SK-N-SH treated with all-trans-retinoic acid at 6 μM for 48 hours (cell line): ENCODE data around the gene MED31.

ENCODE experiments used
- ATAC-seq: fragments of 200-7000 bp; cut with Tn5 transposase; 3 replicates; pipeline ENCODE4 v1.9.1; 2020; ENCODE audit warnings: mild to moderate bottlenecking, moderate library complexity
- ARNTL ChIP-seq: fragments of 450-650 bp; formaldehyde crosslinking; IDR thresholded peaks from 2 replicates; pipeline ENCODE4 v1.5.0; 2020; ENCODE audit warnings: low read depth, mild to moderate bottlenecking, moderate library complexity, borderline replicate concordance
- CREB5 ChIP-seq: fragments of 250-450 bp; sonication (Bioruptor Pico); IDR thresholded peaks from 2 replicates; pipeline ENCODE4 v1.5.1; 2020; ENCODE audit warnings: low read depth, mild to moderate bottlenecking, moderate library complexity
- CSDC2 ChIP-seq: fragments of 250-450 bp; sonication (Bioruptor Pico); IDR thresholded peaks from 2 replicates; pipeline ENCODE4 v1.5.0; 2020; ENCODE audit warnings: mild to moderate bottlenecking, moderate library complexity
- CSRNP3 ChIP-seq: fragments of 250-450 bp; sonication (Bioruptor Pico); IDR thresholded peaks from 2 replicates; pipeline ENCODE4 v1.5.1; 2021; ENCODE audit warnings: mild to moderate bottlenecking, moderate library complexity
- ESRRG ChIP-seq: fragments of 250-450 bp; sonication (Bioruptor Pico); IDR thresholded peaks from 2 replicates; pipeline ENCODE4 v1.6.1; 2021; ENCODE audit warnings: mild to moderate bottlenecking
- GLIS3 ChIP-seq: fragments of 250-450 bp; sonication (Bioruptor Pico); IDR thresholded peaks from 2 replicates; pipeline ENCODE4 v1.5.0; 2020; ENCODE audit warnings: mild to moderate bottlenecking, moderate library complexity
- PATZ1 ChIP-seq: fragments of 250-450 bp; sonication (Bioruptor Pico); IDR thresholded peaks from 2 replicates; pipeline ENCODE4 v1.8.0; 2020; ENCODE audit warnings: mild to moderate bottlenecking, moderate library complexity, borderline replicate concordance
- PPARA ChIP-seq: fragments of 250-450 bp; sonication (Bioruptor Pico); IDR thresholded peaks from 2 replicates; pipeline ENCODE4 v1.5.0; 2020; ENCODE audit warnings: mild to moderate bottlenecking, borderline replicate concordance
- RARB ChIP-seq: fragments of 250-450 bp; sonication (Bioruptor Pico); IDR thresholded peaks from 2 replicates; pipeline ENCODE4 v1.8.0; 2021; ENCODE audit warnings: mild to moderate bottlenecking, moderate library complexity
- TCF4 ChIP-seq: fragments of 250-450 bp; sonication (Bioruptor Pico); IDR thresholded peaks from 2 replicates; pipeline ENCODE4 v1.8.0; 2021; ENCODE audit warnings: mild to moderate bottlenecking, moderate library complexity, borderline replicate concordance
- TOX ChIP-seq: fragments of 250-450 bp; sonication (Bioruptor Pico); IDR thresholded peaks from 2 replicates; pipeline ENCODE4 v1.8.0; 2021; ENCODE audit warnings: mild to moderate bottlenecking, moderate library complexity, borderline replicate concordance
- TSHZ2 ChIP-seq: fragments of 250-450 bp; sonication (Bioruptor Pico); IDR thresholded peaks from 2 replicates; pipeline ENCODE4 v1.5.0; 2020; ENCODE audit warnings: mild to moderate bottlenecking, moderate library complexity
- ZC3H10 ChIP-seq: fragments of 250-450 bp; sonication (Bioruptor Pico); IDR thresholded peaks from 2 replicates; pipeline ENCODE4 v1.5.1; 2021; ENCODE audit warnings: mild to moderate bottlenecking, moderate library complexity
- ZFP3 ChIP-seq: fragments of 250-450 bp; sonication (Bioruptor Pico); IDR thresholded peaks from 2 replicates; pipeline ENCODE4 v1.5.0; 2020; ENCODE audit warnings: mild to moderate bottlenecking, moderate library complexity
- ZNF70 ChIP-seq: fragments of 450-650 bp; formaldehyde crosslinking; IDR thresholded peaks from 2 replicates; pipeline ENCODE4 v1.5.0; 2020; ENCODE audit warnings: mild to moderate bottlenecking, moderate library complexity

Gene MED31

GRCh38 chr17:6642592-6642991 is 8.8 kb downstream of the MED31 start:
- no peak for TF ChIP-seq CSDC2 (CRISPR knock-in tag)
- TF ChIP-seq ZC3H10 (CRISPR knock-in tag), result no peak
- TF ChIP-seq ZFP3, result no peak
- ATAC-seq, result no peak

- no peak for TF ChIP-seq PPARA
- no peak for TF ChIP-seq ESRRG (CRISPR knock-in tag)
- TF ChIP-seq ARNTL (CRISPR knock-in tag), result no peak
- TF ChIP-seq RARB (CRISPR knock-in tag), result no peak
- no peak for TF ChIP-seq CSRNP3 (CRISPR knock-in tag)
- no peak for TF ChIP-seq TOX (CRISPR knock-in tag)
- peak; percentile 5; the same call in 1 of the 2 replicates for TF ChIP-seq ZFP3
- TF ChIP-seq PATZ1 (CRISPR knock-in tag), result no peak
- TF ChIP-seq, all 23 proteins: peak for 1
- ATAC-seq, result peak; percentile 54
Observed at GRCh38 chr17:6641247-6641863, 10.1 kb downstream of the MED31 start.

GRCh38 chr17:6640536-6641246 is 10.7 kb downstream of the MED31 start, which contains the start of the genes KIAA0753 and TXNDC17:
Gene KIAA0753 (minus strand): TSS chr17:6640711. CDS start chr17:6635103, 5,608 bp downstream.
Gene TXNDC17 (plus strand): TSS chr17:6641060. CDS start chr17:6641083, 23 bp downstream.
- TF ChIP-seq ZFP3 (peak; percentile 53; the same call in 1 of the 2 replicates), PATZ1 (CRISPR knock-in tag) (peak; percentile 18; the same call in 1 of the 2 replicates), GLIS3 (CRISPR knock-in tag) (peak; percentile 43; the same call in 1 of the 2 replicates), TCF4 (CRISPR knock-in tag) (0 out of 2 replicates have a peak, but pooled peaks have one; percentile 17), ARNTL (CRISPR knock-in tag) (no peak), ZNF70 (no peak), TOX (CRISPR knock-in tag) (no peak), CREB5 (CRISPR knock-in tag) (no peak), TSHZ2 (CRISPR knock-in tag) (no peak)
- ATAC-seq, result peak; percentile 92
